ENCODE measurements around the gene ACER3.
"Not testable (repeated sequence)": the region's sequence is repeated elsewhere in the genome, so short reads cannot be mapped to it uniquely, and the experiment has no call there.

ACER3 gene

DNA sequence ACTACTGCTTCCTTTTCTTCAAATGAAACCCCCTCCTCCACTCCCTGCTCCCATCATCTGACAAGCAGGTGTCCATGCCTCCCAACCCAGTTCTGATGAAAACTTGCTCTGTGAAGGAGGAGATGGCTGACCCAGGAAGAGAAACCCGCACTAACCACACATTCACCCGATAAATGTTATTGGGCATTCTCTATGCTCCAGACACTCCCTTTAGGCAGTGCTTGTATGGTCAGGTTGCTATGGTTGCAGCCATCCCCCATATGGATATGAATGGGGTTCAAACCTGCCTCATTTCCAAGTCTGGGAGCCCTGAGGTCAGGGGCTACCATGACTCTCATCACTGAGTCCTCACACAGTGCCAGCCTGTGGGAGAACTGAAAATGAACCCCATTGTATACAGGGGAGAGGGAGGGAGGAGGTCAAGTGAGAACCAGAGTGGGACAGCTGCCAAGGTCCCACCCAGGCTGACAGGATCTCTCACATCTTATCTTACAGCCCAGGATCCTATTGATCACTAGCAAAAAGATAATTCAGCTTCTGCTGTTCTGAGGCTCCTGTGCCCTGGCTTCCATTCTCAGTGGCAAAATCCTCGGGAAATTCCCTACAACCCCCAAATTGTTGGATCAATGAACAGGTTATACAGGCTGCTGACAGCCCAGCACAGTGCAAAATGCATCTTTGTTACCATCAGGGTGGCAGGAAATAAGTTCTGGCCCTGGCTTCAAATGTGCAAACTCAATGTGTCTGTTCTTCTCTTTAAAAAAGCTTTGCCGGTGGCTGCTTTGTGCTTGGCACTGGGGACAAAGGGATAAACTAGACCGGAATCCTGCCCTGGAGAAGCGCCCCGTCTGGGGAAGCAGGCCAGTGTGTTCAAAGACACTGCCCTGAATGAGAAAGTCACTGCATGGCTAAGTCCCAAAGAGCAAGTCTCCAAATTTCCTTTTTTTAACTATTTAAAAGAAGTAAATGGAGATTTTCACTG lies 22.7 kb upstream of the ACER3 start:
- DNase-seq, result no peak

DNA sequence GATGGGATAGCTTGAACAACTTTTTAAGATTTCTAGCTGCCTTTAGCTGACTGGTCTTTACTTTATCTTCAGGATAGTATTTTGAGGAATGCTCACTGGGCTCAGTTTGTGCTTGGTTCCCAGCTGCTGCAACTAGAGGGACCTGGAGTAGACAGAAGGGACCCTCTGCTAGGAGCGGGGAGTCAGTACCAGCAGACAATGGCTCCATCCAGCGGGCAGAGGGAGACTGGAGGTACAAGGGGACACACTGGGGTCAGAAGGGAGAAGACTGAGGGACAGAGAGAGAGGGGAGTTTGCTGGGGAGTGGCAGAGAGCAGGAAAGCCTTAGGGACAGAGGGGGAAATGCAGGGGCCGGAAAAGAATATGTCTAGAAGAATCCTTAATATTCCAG lies 22.0 kb upstream of the ACER3 start:
- DNase-seq, result peak; percentile 45

DNA sequence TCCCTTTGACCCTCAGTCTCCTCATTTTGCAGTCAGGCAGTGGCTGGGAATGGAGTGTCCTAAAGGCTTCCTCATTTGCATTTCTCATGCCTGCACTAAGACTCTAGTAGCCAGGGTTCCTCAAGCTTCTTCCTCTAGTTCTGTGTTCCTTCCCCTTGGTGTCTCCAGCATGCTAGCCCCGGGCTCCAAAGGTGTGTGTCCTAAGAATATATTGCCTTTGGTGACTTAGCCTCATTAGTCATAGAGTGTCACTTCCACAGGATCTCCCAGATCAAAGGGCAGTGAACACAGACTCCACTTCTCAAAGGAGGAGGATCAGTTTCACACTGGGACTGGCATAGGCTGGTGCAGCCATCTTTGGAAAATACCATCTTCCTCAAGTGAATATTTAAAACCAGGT lies 21.4 kb upstream of the ACER3 start:
- DNase-seq, result no peak

DNA sequence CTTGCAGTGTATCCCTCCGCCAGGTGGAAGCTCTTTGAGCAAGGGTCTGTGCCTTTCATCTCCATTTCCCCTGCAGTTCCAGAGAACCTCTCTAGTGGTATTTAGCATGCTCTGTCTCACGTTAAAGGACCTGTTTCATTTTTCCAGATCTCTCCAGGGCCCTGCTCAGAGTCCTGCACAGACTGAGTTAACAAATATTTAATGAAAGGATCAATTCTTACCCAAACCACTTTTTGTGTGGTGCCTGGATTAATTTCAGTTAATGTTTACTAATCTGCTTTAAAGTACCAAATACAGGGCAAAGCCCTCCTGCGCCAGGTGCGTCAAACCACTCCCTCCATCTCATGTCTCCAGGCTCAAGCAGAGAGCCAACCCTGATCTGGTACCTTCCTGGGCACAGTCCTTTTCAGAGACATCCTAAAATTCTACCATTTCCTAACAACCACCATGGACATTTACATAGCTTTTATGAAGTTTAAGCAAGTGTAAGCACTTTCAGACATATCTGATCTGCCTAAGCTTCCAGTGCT lies 18.7 kb upstream of the ACER3 start:
- DNase-seq, result no peak

DNA sequence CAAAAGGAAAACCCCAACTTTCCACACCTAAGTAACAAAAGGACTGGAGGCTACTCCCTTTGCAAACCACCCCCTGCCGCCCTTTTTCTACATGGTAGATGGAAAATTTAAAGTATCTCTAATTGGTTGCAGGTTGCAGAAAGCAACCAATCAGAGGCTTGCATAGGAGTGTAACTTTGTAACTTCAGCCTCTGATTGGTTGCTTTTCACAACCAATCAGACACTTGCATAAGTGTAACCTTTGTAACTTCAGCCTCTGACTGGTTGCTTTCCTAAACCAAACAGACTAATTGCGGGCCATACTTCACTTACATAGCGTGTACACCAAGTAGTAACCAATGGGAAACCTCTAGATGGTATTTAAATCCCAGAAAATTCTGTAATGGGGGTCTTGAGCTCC lies 16.8 kb upstream of the ACER3 start:
- DNase-seq, result no peak

DNA sequence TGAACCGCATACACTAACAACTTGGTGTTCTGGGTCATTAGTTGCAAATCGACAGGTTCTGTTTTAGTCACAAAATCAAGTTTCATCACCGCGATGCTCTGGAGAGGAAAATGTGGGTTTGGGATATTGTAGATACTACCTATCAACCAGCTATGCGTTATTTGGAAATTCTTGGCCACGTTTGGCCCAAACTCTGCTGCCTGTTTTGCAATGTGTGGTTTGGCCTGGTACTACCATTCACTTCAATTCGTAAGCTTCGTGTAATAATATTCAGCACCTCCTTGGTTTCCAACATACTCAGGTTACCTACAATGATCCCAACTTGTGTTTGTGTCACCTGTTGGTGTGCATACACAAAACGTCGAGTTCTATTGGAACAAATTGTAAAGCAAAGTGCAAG lies 16.2 kb upstream of the ACER3 start:
- no peak for DNase-seq

DNA sequence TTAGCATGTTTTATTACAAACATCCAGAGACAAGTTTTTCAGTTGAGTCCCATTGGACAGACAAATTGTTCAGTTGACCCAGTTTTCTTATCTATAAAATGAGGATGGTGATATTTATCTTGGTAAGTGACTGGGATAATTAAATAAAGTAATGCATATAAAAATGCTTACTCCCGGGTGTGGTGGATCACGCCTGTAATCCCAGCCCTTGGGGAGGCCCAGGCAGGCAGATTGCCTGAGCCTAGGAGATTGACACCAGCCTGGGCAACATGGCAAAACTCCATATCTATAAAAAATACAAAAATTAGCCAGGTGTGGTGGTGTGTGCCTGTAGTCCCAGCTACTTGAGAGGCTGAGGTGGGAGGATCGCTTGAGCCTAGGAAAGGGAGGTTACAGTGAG lies 15.6 kb upstream of the ACER3 start:
- DNase-seq, result no peak

DNA sequence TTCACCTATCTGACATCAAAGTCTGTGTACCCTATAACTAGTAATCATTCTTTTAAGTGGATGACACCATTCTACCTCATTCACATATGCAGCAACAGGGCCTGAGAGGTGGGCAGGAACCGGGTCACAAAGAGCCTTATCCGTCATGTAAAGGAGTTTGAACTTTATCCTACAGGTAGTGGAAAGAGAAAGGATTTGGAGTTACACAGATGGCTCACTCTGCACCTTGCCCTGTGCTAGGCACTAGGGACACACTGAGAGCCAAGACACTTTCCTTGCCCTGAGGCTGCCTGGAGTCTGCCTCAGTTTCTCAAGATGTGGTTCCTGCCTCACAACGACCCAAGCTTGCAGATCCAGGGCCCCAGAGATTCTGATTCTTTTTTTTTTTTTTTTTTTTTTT lies 14.3 kb upstream of the ACER3 start:
- no peak for DNase-seq

DNA sequence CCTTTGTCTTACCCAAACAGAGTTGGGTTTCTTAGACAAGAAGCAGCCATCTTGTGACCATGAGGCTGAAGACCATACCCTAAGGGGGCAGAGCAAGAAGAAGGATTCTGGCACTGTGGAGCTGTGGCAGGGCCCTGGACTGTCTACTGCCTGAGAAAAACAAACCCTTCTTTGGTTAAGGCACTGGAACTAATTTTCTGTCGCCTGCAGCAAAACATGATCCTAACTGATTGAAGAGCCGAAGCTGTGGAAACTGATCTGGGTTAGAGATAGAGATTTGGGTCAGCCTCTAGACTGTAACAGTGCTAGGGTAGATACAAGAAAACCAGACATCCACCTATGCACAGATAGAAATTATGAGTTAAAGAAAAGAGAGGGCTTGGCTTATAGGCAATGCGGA lies 11.3 kb upstream of the ACER3 start:
- no peak for DNase-seq

DNA sequence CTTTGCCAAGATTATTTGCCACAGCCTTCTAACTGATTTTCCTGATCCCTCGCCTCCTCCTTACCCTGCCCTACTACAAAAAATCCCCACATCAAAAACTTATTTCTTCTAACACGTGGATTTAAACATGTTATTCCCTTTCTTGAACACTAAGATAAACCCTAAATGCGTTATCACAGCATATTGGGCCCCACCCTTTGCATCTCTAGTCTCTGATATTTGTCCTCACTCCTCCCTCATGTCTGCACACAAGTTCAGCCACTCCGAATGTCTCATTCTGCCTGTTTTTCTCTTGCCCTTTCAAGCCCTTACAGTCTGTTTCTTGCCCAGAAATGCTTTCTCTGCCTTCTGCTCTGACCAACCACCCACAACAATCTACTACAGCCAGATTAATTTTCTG lies 10.6 kb upstream of the ACER3 start:
- DNase-seq, result no peak

DNA sequence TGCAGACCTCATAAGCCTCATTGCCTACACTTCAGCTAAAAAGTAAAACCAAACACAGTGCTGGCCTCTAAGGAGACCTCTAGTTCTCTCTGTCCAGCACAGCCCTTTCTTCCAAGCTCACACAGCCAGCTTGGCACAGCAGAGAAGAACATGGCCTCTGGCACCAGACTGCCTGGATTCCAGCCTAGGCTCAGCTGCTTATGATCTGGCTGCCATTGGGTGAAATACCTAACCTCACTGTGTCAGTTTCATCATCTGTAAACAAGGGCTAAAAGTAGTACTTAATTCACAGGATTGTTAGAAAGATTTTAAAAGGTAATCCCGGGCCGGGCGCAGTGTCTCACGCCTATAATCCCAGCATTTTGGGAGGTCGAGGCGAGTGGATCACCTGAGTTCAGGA lies 9.9 kb upstream of the ACER3 start:
- no peak for DNase-seq

DNA sequence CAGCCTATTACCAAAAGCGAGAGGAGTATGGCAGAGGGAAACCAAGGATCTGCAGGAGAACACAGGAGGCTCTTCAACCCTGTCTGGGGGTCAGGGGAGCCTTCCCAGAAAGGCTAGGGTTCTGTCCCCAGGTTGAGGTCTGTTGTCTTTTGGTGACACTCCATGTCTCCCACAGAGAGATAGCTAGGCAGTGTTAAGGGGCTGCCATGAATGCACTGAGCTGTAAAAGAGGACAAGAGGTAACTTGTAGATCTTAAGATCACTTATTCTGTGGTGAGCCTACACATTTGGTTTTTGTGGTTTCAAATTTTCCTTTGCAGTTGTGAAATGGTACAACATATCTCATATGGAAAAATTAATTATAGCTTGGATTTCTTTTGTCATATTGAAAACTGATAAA lies 6.0 kb upstream of the ACER3 start:
- DNase-seq, result no peak

DNA sequence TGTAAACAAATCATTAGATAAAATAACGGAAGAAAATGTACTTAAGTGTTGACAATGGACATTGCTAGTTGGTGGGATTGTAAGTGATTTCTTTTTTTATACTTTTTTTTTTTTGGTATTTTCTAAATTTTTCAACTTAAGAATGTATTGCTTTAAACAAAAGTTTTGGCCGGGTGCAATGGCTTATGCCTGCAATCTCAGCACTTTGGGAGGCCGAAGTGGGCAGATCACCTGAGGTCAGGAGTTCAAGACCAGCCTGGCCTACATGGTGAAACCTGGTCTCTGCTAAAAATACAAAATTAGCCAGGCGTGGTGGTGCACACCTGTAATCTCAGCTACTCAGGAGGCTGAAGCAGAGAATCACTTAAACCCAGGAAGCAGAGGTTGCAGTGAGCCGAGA lies 5.0 kb upstream of the ACER3 start:
- DNase-seq, result not testable (repeated sequence)

DNA sequence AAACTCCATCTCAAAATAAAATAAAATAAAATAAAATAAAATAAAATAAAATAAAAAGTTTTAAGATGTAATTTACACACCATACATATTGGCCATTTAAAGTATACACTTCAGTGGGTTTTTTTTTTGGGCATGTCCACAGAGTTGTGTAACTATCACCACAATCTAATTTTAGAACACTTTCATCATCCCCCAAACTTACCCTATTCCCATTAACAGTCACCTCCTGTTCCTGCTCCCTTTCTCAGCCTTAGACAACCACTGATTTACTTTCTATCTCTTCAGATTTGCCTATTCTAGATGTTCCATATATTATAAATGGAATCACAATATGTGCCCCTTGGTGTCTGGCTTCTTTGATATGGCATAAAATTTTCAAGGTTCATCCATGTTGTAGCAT lies 4.6 kb upstream of the ACER3 start:
- DNase-seq, result no peak

DNA sequence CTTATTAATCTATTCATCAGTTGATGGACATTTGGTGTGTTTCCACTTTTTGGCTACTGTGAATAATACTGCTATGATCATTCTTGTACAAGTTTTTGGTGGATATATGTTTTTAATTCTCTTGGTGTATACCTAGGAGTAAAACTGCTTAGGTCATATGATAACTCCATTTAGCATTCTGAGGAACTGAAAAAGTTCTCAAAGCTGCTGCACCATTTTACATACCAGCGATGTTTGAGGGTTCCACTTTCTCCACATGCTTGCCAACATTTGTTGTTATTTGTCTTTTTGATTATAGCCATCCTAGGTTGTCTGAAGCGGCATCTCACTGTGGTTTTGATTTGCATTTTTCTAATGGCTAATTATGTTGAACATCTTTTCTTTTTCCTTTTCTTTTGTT lies 4.1 kb upstream of the ACER3 start:
- DNase-seq, result no peak

DNA sequence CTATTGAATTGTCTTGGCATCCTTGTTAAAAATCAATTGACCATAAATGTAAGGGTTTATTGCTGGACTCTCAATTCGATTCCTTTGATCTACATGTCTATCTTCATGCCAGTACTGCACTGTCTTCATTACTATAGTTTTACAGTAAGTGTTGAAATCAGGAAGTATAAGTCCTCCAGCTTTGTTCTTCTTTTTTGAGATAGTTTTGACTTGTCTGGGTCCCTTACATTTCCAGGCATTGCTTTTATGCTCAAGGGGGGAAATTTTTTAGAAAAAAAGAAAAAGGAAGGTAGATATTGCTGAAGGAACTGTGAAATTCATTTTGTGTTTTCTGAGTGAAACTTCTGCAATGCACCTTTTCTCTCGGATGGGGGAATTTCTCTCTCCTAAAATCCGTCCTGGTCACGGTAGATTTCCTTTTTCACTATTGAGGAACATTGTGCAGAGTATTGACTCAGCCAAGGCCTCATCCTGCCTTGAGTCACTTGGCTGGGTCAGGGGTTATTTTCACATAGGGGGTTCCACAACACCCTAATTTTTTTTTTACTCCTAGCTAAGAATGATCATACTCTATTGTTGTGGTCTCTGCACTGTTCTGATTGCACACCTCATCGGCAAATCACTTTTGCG lies 2.8 kb upstream of the ACER3 start:
- no peak for DNase-seq

DNA sequence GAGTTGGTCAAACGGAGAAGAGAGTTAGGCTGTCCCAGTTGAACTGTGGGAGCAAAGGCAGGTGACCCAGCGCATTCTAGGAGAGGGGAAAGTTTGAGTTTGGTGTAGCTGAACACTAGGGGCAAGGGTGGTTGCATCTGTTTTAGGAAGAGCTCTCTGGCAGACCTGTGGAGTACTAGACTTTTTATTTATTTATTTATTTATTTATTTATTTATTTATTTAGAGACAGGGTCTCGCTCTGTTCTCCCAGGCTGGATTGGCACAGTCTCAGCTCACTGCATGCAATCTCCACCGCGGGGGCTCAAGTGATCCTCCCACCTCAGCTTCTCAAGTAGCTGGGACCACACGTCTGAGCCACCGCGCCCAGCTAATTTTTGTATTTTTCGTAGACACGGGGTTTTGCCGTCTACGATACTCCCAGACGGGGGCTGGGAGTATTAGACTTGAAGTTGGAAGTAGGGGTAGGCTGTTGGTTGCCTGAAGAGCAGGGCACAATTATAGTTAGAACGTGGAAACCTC lies 950 bp upstream of the ACER3 start:
- no peak for DNase-seq

DNA sequence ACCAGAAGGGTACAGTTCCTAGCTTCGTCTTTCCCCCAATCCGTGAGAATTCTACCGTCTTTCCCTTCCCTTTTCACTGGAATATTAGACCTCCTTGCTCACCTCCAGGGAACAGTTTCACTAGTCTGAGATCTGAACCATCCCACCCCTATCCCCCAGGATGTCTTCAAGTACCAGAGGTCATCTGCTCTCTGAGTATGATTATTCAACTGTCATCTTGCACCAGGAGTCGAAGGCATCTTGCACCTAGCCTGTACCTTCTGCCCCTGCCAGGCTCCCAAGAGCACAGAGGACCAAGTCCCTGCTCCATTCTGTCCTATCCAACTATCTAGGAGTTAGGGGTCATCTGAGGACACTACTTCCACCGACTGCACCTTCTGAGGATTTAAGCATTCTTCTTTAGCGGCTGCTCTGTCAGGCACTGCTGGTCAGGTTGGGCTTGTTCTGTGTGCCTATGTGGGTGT lies 804 bp downstream of the ACER3 start:
- no peak for DNase-seq

DNA sequence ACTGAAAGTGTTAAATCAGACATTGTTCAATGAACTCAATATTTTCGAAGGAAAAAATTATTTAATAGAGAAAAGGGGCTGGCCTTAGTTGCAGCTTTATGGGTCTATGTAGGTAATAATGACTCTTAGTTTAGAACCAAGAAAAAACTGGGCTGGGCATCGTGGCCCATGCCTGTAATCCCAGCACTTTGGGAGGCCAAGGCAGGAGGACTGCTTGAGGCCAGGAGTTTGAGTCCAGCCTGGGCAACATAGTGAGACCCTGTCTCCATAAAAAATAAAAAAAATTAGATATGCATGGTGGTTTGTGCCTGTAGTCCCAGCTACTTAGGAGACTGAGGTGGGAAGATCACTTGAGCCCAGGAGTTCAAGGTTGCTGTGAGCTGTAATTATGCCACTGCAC lies 2.1 kb downstream of the ACER3 start:
- not testable (repeated sequence) for DNase-seq

DNA sequence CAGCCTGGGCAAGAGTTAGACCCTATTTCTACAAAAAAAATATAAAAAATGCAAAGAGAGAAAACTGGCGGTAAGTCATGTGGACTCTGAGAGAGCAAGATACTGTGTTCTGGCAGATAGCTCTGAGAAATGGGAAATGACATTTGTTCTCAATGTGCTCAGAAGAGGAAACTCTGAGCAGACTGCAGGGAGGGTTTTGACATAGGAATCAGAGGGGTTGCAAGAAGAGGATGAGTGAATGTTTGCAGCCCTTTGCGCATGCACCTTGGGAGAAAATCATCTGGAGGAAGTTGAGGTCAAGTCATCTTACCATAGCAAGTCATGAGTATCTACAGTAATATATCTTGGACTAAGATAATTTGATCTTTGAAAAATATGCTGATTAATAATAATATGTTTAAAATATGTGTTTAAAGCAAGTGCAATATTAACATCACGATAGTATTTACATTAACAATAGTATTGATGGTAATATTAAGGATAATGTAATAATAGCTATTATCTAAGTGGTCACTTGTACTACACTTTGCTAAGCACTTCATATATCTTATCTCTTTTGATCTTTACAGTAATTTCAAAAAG lies 2.6 kb downstream of the ACER3 start:
- peak; percentile 24 for DNase-seq

DNA sequence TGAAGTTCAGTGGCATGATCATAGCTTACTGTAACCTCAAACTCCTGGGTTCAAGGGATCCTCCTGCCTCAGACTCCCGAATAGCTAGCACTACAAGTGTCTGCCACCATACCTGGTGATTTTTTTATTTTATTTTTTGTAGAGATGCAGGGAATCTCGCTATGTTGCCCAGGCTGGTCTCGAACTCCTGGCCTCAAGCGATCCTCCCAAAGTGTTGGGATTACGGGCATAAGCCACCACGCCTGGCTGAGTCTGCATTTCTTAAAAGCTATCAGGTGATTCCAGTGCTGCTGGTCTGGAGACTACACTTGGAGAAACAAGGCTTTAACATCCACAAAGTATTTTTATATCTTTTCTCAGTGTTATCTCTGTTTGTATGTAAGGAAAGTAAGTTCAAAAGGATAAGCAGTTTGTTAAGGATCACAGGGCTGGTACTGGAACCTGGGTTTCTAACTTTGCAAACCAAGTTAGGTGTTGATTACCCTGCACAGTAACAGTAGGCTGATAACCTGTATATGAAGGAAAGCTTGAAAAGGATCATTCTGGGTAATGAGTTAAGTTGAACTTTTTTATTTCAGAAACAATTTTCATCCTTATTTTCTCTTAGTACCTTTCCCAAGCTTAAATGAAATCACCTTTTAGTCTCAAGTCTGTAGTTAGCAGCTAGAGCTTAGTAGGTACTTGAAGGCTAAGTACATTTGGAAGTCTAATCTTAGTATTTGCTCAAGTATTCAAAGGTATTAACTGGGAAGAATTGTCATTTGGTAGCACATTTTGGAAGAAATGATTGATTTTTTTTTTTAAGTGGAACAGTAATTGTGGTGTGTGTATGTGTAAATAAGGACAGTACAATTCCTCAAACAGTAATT lies 12.5 kb downstream of the ACER3 start:
- no peak for DNase-seq

DNA sequence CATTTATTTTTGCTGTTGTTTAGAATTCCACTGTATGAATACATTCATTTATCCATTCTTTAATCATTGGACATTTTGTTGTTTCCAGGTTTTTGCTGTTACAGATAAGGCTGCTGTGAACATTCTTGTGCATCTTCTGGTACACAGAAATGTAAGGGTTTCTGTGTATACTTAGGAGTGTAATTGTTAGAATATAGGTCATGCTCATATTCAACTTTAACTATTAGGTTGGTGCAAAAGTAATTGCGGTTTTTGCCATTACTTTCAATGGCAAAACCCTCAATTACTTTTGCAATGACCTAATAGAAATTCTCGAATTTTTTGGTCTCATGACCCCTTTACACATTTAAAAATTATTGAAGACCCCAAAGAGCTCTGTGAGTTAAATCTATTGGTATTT lies 17.3 kb downstream of the ACER3 start:
- DNase-seq, result no peak

DNA sequence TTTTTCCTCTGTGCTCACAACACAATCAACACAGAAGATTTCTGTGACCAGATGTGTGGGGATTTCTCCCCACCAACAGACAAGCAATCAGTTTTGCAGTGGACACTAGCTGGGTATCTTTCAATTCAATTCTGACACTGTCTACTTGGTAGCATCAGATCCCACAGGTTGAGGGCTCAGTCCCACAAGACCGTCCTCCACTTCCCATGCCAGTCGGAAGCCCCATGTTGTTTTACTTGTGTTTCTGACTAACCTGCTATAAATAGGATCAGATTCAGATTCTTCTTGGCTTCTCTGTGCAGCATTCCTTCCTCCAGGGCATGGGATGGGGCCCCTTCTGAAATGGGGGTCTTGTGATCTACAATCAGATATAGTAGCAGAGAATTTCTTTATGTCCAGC lies 19.6 kb downstream of the ACER3 start:
- no peak for DNase-seq

Measured in femur (tissue), 1 donor.